ENCODE results near the gene AKAP8L.

DNA sequence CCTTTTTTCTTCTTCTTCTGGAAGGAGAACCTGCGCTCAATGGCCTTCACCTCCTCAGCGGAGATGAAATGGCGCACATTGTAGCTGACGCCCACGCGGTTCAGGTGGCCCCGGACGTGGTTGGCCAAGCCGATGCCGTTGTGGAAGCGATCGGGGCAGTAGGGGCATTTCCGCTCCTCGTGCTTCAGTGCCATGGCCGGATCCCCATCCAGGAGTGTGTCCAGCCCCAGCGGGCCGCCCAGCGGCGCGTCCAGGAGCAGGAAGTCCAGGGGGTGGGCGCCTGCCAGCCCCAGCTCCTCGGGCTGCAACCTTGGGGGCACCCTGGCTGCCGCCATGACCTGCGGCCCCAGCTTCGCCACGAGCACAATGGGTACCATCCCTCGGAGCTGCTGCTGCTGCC, 19.8 kb upstream of the AKAP8L start:
- TF ChIP-seq CTCF (IDR thresholded peaks at IDR 0.05) (no peak), POLR2A (IDR thresholded peaks at IDR 0.05) (no peak)
